Thyroid gland (tissue), 4 donors: Measurements from ENCODE around the gene ATP6V0A1.

Experiments
- CTCF ChIP-seq, 6 experiments: fragments of 200-600 bp in 3 of 6; fragments of 450-650 bp in 3 of 6; sonication (generic) in 3 of 6; IDR thresholded peaks; one replicate each; pipeline ENCODE4 v1.5.1; 2016 to 2019; ENCODE audit warnings: antibody characterized with exemption in 6 of 6, mild to moderate bottlenecking in 2 of 6, inconsistent platforms in 1 of 6, moderate library complexity in 1 of 6
- POLR2A ChIP-seq, 2 donors: fragments of 450-650 bp; IDR thresholded peaks; one replicate each; pipeline ENCODE4 v1.6.1; 2017; ENCODE audit warnings: antibody characterized with exemption in 2 of 2, mild to moderate bottlenecking in 2 of 2, moderate library complexity in 1 of 2

GRCh38 chr17:42421507-42422338 is 37.0 kb upstream of the ATP6V0A1 start:
- TF ChIP-seq CTCF (IDR thresholded peaks at IDR 0.05): no peak
- TF ChIP-seq POLR2A (IDR thresholded peaks at IDR 0.05): peak in 1 of 2 donors; percentile 4
